ENCODE measurements around the gene SEMA6D.

Gene SEMA6D

DNA sequence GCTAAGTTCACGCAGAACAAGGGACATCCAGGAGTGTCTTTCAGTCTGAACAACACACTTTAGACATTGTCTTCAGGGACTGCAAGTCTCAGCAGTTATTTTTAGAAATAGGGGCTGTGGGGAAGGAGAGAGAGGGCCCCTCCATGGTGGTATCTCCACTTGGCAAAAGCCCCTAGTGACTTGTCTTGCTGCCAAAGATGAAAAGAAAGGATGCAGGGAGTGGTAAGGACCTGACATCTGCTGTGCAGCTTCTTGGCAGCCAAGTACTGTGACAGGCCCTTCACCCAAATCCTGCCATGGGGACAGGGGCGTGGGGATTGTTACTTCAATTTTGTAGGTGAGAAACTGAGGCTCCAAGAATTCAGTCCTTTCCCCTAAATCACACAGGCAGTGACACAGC is 21.0 kb upstream of the SEMA6D start:
- no peaks in the 10 kb centered on the region for H3K9me3 Mint-ChIP-seq
- no peak overlapping the region for H3K27ac Mint-ChIP-seq
- no peak overlapping the region for H3K4me3 Mint-ChIP-seq
- no peaks in the 10 kb centered on the region for H3K36me3 Mint-ChIP-seq (ENCODE audit: low read depth)
- no peaks in the 10 kb centered on the region for H3K27me3 Mint-ChIP-seq (ENCODE audit: low read depth)
- H3K4me1 Mint-ChIP-seq (ENCODE audit: low read depth): no peaks in the 10 kb centered on the region
- no peak for DNase-seq (ENCODE audit: low spot score)

DNA sequence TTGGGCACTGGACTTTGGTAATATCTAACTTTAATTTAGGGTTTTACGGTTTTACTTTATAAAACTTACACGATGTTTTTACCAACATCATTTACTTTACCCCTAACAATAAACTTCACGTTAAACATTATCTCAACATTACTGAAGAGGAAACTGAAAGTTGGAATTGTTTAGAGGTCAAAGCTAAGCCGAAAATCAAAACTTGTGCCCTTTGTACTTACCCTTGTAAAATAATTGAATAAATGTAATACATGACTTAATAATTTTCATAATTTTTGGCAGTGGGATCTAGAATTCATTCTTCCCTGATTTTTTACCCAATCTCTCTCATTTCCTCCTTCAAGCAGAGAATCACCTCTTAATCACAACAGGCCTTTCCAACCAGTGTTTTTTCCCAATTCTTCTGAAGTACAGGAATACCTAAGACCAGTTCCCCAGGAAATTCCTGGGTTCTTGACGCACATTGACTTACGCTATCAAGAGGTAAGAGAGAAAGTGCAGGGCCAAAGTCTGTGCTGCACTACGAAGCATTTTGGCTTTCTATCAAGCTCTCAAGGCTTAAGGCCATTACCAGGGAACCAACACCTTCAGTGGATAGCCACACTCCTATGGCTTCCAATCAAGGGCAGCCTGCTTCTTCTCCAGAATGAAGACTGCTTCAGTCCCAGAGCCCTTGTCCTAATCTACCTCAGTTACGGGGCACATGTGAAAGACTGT is 11.9 kb upstream of the SEMA6D start:
- H3K27ac Mint-ChIP-seq: no peak overlapping the region
- no peaks in the 10 kb centered on the region for H3K4me1 Mint-ChIP-seq (ENCODE audit: low read depth)
- H3K27me3 Mint-ChIP-seq (ENCODE audit: low read depth): peaks cover 7% of the 10 kb centered on the region
- H3K9me3 Mint-ChIP-seq: no peaks in the 10 kb centered on the region
- no peaks in the 10 kb centered on the region for H3K36me3 Mint-ChIP-seq (ENCODE audit: low read depth)
- H3K4me3 Mint-ChIP-seq: no peak overlapping the region
- DNase-seq (ENCODE audit: low spot score): no peak

DNA sequence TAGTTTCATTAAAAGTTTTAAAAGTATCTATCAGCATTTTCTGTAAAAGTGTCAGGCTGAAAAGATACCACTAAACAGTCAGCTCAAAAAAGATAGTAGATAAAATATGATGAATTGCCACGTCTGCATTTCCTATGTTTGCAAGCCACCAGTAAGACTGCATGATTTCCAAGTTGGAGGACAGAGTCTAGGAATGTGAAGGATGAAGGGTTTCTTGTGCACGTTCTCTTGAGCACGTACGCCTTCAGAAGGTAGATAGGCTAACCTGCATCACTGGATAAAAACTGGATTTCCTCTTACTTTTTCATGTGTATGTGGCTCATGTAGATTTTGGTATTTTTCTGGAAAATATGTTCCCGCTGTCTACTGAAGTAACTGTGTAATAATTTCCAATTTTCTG is 9.9 kb upstream of the SEMA6D start:
- no peak for DNase-seq (ENCODE audit: low spot score)
- Mint-ChIP-seq H3K27me3 (ENCODE audit: low read depth) (peaks cover 7% of the 10 kb centered on the region), H3K36me3 (ENCODE audit: low read depth) (no peaks in the 10 kb centered on the region), H3K4me1 (ENCODE audit: low read depth) (no peaks in the 10 kb centered on the region), H3K27ac (no peak overlapping the region), H3K9me3 (no peaks in the 10 kb centered on the region), H3K4me3 (no peak overlapping the region)

DNA sequence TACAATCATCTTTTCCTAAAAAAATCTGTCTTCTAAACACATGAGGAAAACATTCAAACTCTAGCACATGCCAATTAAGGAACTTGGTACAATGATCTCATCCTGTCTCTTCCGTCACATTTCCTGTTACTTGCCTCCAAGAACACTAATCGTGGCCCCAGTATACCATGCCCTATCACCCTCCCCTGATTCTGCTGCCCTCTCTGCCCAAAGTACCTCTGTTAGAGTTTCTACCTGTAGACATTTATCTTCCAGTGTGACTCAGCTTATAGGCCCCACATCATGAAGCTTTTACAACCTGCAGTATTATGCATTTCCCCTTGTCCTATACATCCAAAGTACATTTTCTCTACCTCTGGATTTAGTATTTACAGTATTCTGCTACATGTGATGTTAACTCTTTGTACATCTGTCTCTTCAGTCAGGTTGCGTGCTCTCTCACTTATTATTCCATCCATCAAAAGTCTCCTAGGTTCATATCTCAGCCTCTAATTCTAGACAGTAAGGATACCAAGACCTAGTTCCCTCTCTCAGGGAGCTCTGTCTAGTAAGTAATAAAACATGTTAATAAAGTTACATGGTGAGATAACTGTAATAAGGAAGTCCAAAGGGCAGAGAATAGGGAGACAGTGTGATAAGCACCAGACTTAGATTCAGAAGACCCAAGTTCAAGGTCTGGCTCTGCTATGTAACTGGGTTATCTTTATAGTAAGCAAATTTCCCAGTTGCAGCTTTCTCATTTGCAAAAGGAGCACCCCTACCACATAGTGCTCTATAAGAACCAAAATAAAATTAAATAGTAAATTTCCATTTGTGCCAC is 8.9 kb upstream of the SEMA6D start:
- H3K27ac Mint-ChIP-seq: no peak overlapping the region
- no peak for DNase-seq (ENCODE audit: low spot score)
- H3K9me3 Mint-ChIP-seq: no peaks in the 10 kb centered on the region
- no peaks in the 10 kb centered on the region for H3K36me3 Mint-ChIP-seq (ENCODE audit: low read depth)
- H3K4me3 Mint-ChIP-seq: no peak overlapping the region
- no peaks in the 10 kb centered on the region for H3K4me1 Mint-ChIP-seq (ENCODE audit: low read depth)
- H3K27me3 Mint-ChIP-seq (ENCODE audit: low read depth): peaks cover 7% of the 10 kb centered on the region

DNA sequence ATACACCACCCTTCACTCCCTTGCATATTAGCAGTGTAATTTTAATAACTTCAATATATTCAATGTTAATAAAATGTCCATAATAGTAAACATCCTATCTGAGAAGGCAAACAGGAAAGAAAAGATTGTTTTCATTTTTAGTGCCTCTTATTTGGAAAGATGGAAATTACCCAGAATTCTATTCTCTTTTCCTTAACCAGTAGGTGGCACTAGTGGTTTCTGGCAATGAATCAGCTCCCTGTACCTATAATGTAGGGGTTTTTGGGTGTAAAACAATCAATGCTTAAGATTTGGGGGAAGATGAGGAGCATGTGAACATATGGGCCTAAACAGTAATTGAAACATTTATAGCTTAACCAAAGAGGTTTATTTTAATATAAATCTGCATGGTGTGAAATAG is 5.7 kb upstream of the SEMA6D start:
- Mint-ChIP-seq H3K36me3 (ENCODE audit: low read depth) (no peaks in the 10 kb centered on the region), H3K4me3 (no peak overlapping the region), H3K4me1 (ENCODE audit: low read depth) (no peaks in the 10 kb centered on the region), H3K27me3 (ENCODE audit: low read depth) (peaks cover 33% of the 10 kb centered on the region), H3K27ac (no peak overlapping the region), H3K9me3 (no peaks in the 10 kb centered on the region)
- DNase-seq (ENCODE audit: low spot score): no peak

DNA sequence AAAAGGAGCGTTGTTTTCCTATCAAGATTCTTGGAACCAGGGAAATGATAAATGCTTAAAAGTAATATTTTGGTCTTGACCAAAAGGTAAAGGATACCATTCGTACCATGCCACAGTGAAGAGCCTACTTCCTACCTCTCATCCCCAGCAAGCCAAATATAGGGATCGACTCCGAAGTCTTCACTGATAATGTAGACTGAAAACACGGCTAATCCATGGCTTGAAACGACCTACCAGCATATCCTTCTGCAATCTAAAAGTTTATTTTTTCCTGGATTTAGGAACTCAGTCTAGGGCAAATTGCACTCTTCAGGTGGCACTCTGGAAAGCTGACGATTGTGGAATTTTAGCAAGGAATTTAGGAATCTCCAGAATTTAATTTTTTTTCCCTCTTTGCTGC is 1.9 kb upstream of the SEMA6D start:
- Mint-ChIP-seq H3K4me3 (no peak overlapping the region), H3K4me1 (ENCODE audit: low read depth) (peaks cover 2% of the 10 kb centered on the region), H3K27me3 (ENCODE audit: low read depth) (peaks cover 54% of the 10 kb centered on the region), H3K9me3 (no peaks in the 10 kb centered on the region), H3K36me3 (ENCODE audit: low read depth) (no peaks in the 10 kb centered on the region), H3K27ac (no peak overlapping the region)
- DNase-seq (ENCODE audit: low spot score): no peak

DNA sequence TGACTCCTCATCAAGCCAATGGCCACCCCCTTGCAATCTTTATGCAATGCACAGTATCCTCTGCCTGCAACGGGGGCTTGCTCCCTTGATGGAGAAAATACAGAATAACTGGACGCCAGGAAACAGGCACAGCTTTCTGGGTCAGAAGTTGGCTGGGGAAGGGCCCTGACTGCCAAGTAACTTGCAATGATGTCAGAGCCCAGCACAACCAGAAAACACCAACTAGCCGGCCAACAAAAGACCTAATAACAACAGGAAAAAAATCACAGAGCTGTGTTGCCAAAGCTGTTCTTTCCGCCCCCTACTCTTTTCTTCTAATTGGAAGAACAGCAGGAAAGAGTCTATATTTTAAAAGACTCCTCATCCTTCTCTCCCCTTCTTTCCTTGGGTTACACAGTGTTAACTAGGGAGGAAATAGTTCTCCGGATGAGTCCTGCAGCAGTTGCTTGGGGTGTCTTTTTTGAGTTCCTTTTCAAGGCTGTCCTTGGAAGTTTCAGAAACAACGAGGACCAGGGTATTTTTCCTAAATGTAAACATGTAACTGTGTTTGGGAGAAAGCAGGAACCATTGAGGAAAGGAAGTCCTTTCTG is 1.4 kb upstream of the SEMA6D start:
- peaks cover 2% of the 10 kb centered on the region for H3K4me1 Mint-ChIP-seq (ENCODE audit: low read depth)
- no peak overlapping the region for H3K27ac Mint-ChIP-seq
- DNase-seq (ENCODE audit: low spot score): no peak
- peaks cover 57% of the 10 kb centered on the region for H3K27me3 Mint-ChIP-seq (ENCODE audit: low read depth)
- H3K9me3 Mint-ChIP-seq: no peaks in the 10 kb centered on the region
- H3K4me3 Mint-ChIP-seq: no peak overlapping the region
- H3K36me3 Mint-ChIP-seq (ENCODE audit: low read depth): no peaks in the 10 kb centered on the region

DNA sequence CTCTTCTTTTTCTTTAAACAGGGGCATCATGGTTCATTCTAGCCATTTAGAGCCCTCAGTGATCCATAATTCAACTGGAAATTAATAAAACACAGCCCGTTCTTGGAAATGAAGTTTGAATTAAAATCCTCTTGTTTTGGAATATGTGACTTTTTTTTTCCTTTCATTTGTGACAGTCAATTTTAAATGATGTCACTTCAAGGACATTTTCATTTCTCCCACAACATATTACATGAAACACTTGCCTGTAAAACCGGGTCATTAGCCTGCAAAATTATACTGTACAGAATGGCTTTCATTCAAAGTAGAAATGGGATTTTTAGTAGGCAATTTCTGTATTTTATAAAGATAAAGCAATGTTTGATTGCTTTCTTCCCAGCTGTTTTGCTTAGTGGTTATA is 789 bp upstream of the SEMA6D start:
- Mint-ChIP-seq H3K27me3 (ENCODE audit: low read depth) (peaks cover 58% of the 10 kb centered on the region), H3K27ac (no peak overlapping the region), H3K36me3 (ENCODE audit: low read depth) (no peaks in the 10 kb centered on the region), H3K4me1 (ENCODE audit: low read depth) (peaks cover 2% of the 10 kb centered on the region), H3K4me3 (no peak overlapping the region), H3K9me3 (no peaks in the 10 kb centered on the region)
- no peak for DNase-seq (ENCODE audit: low spot score)

DNA sequence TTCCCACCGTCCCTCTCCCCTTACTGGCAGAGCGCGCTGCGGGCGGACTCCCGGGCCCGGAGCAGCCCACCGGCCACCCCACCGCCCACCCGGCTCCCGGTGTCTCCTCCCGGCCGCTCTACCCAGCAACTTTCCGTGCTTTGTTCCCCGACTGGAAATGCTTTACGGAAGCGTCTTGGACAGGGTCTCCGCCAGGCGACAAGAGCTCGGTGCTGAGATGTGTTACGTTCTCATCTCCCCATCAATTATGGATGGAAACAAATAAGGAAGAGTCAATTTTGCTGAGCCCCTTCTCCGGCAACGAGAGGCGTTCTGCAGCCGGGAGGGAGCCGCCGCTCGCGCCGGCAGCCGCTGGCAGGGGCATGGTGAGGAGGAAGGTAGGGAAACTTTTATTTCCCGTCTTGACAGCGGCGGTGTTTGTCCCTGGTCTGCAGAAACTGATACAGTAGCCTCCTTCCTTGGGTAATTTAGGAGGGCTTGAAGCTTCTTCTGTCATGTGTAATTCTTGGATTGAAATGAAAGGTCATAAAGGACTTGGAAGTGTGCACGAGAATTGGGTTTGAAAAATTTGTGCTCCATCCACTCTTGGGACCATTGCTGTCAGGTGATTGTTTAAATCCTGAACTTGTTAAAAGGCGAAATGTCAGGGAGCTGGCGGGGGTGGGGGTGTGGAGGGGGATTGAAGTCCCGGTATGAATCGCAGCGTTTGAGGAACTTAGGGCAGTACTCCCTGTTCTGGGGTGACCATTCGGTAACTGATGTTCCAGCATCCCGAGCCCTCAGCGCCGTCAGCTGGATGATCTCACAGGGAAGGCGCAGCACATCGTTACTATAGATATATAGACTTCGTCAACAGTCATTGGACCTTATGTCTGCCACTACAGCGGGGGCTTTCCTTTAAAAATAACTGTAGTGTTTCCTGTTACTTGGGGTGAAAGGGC is 1.5 kb downstream of the SEMA6D start:
- no peak for DNase-seq (ENCODE audit: low spot score)
- Mint-ChIP-seq H3K27ac (no peak overlapping the region), H3K27me3 (ENCODE audit: low read depth) (peaks cover 63% of the 10 kb centered on the region), H3K36me3 (ENCODE audit: low read depth) (no peaks in the 10 kb centered on the region), H3K9me3 (no peaks in the 10 kb centered on the region), H3K4me3 (no peak overlapping the region), H3K4me1 (ENCODE audit: low read depth) (peaks cover 2% of the 10 kb centered on the region)

DNA sequence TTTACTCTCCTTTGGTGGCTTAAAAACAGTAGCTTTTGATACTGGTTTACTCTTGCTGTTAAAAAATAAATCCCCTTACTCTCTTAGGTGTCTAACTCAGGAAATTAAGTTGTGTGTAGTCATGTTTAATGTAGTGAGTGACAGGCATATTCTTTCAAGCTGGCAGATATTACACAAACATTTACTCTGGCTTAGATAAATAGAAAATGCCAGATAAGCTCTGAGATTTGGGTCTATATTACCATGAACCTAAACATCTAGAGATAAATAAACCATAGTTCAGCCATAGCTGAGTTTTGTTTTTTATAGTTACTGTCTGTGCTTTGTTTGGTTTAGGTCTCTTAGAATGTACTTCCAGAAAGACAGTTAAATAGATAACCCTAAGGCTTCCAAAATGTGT is 2.4 kb downstream of the SEMA6D start:
- DNase-seq (ENCODE audit: low spot score): no peak
- no peak overlapping the region for H3K27ac Mint-ChIP-seq
- no peaks in the 10 kb centered on the region for H3K9me3 Mint-ChIP-seq
- H3K36me3 Mint-ChIP-seq (ENCODE audit: low read depth): no peaks in the 10 kb centered on the region
- peaks cover 2% of the 10 kb centered on the region for H3K4me1 Mint-ChIP-seq (ENCODE audit: low read depth)
- H3K4me3 Mint-ChIP-seq: no peak overlapping the region
- H3K27me3 Mint-ChIP-seq (ENCODE audit: low read depth): peaks cover 58% of the 10 kb centered on the region

DNA sequence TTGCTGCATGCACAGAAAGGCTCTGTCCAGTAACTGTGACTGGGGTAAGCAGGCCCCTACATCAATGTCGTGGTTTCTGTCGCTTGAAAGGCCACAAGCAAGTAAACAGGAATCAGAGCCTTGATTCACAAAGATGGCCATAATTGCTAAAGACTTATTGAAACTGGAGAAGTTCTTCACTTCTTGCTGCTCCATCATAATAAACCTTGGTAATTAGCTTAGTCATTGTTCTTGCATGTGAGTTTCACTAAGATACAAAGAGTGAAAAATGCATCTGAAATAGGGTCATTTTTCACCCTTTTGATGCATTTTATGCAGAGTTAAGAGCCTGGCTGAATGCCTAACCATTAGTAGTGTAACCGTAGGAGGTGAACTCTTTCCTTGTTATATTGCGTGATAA is 3.2 kb downstream of the SEMA6D start:
- no peak overlapping the region for H3K27ac Mint-ChIP-seq
- no peaks in the 10 kb centered on the region for H3K36me3 Mint-ChIP-seq (ENCODE audit: low read depth)
- peaks cover 2% of the 10 kb centered on the region for H3K4me1 Mint-ChIP-seq (ENCODE audit: low read depth)
- peaks cover 51% of the 10 kb centered on the region for H3K27me3 Mint-ChIP-seq (ENCODE audit: low read depth)
- no peak for DNase-seq (ENCODE audit: low spot score)
- no peak overlapping the region for H3K4me3 Mint-ChIP-seq
- H3K9me3 Mint-ChIP-seq: no peaks in the 10 kb centered on the region

DNA sequence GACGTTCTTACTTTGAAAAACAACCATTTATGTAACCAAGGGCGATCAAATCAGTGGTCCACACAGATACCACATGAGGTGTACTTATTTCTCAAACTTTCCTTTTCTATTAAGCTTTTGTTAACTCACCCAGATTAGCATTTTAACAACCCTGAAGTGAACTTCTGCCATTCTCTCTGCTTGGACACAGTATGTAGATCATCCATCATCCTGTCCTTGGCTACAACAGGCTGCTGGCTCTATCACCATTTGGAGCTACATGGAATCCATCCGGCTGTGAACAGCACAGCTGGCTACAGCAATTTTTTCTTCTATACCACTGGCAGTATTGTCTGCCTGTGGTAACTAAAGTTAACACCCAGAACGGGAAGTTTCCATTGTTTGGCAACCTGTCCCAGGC is 4.4 kb downstream of the SEMA6D start:
- Mint-ChIP-seq H3K36me3 (ENCODE audit: low read depth) (no peaks in the 10 kb centered on the region), H3K27me3 (ENCODE audit: low read depth) (peaks cover 40% of the 10 kb centered on the region), H3K27ac (no peak overlapping the region), H3K9me3 (no peaks in the 10 kb centered on the region), H3K4me1 (ENCODE audit: low read depth) (peaks cover 2% of the 10 kb centered on the region), H3K4me3 (no peak overlapping the region)
- no peak for DNase-seq (ENCODE audit: low spot score)

DNA sequence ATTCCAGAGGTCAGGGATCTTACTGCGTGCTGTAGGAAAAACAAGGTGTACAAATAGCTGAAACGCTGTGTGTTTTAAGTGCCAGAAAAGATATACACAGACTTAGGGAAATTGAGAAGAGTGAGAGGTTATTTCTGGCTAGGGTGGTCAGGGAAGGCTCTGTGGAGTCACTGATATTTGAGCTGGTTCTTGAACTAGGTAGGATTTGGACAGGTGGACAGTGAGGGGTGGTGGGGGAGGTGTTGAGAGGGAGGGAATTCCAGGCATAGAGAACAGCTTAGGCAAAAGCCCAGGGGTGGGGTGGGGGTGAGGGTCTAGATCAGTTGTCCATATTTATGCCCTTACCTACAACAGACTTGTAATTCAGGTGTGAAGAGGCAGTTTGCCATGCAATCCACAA is 7.0 kb downstream of the SEMA6D start:
- Mint-ChIP-seq H3K9me3 (no peaks in the 10 kb centered on the region), H3K4me1 (ENCODE audit: low read depth) (no peaks in the 10 kb centered on the region), H3K4me3 (no peak overlapping the region), H3K27me3 (ENCODE audit: low read depth) (peaks cover 22% of the 10 kb centered on the region), H3K27ac (no peak overlapping the region), H3K36me3 (ENCODE audit: low read depth) (no peaks in the 10 kb centered on the region)
- no peak for DNase-seq (ENCODE audit: low spot score)

All from T-helper 2 cell treated with Interferon-gamma antibody and Interleukin-4, amounts not matched to agents 5 μg/mL and 100 μg/mL, for 36 hours (primary cell).